Smooth muscle cell (in vitro differentiated cells): ENCODE measurements around the gene MID1. TPM values are rescaled to one million over a fixed set of nuclear protein-coding genes. Genes with fewer than 3 reads are reported as not detected.

Experiments
- DNase-seq: peaks from one replicate; lab custom pipeline; 2025; ENCODE audit not compliant: unreplicated experiment; lab: John Stamatoyannopoulos, UW
- H2AFZ ChIP-seq: fragments of 200-600 bp; sonication (generic); 2 replicates; pipeline ENCODE4 v1.6.0; 2016; ENCODE audit warnings: antibody characterized with exemption, low read depth, mild to moderate bottlenecking
- H3F3A ChIP-seq: fragments of 200-600 bp; sonication (generic); 2 replicates; pipeline ENCODE4 v1.6.0; 2017; ENCODE audit warnings: antibody characterized with exemption, low read depth
- H3K27ac ChIP-seq: fragments of 200-600 bp; sonication (generic); 2 replicates; pipeline ENCODE4 v1.5.1; 2016; ENCODE audit warnings: low read depth, mild to moderate bottlenecking
- H3K27me3 ChIP-seq: fragments of 200-600 bp; sonication (generic); 2 replicates; pipeline ENCODE4 v1.6.1; 2016; ENCODE audit warnings: low read depth, mild to moderate bottlenecking
- H3K36me3 ChIP-seq: fragments of 200-600 bp; sonication (generic); 2 replicates; pipeline ENCODE4 v1.5.1; 2016; ENCODE audit warnings: low read depth
- H3K4me1 ChIP-seq: fragments of 200-600 bp; sonication (generic); 2 replicates; pipeline ENCODE4 v1.5.1; 2016; ENCODE audit warnings: low read depth
- H3K4me2 ChIP-seq: fragments of 200-600 bp; sonication (generic); 2 replicates; pipeline ENCODE4 v1.6.0; 2016; ENCODE audit warnings: mild to moderate bottlenecking
- H3K4me3 ChIP-seq: fragments of 200-600 bp; sonication (generic); 2 replicates; pipeline ENCODE4 v1.5.1; 2016; ENCODE audit warnings: mild to moderate bottlenecking
- H3K79me2 ChIP-seq: fragments of 200-600 bp; sonication (generic); 2 replicates; pipeline ENCODE4 v1.6.0; 2016; ENCODE audit warnings: low read depth, mild to moderate bottlenecking
- H3K9ac ChIP-seq: fragments of 200-600 bp; sonication (generic); 2 replicates; pipeline ENCODE4 v1.6.0; 2016; ENCODE audit warnings: low read depth
- H3K9me3 ChIP-seq: fragments of 200-600 bp; sonication (generic); replicated peaks from 2 replicates; pipeline ENCODE4 v1.5.1; 2016; ENCODE audit warnings: low read depth
- H4K20me1 ChIP-seq: fragments of 200-600 bp; sonication (generic); 2 replicates; pipeline ENCODE4 v1.6.0; 2016; ENCODE audit warnings: low read depth
- WGBS: methylation state at CpG from one replicate; pipeline ENCODE4 v1.1.7; 2016; ENCODE audit warnings: low lambda C conversion rate; 5-methylcytosine and 5-hydroxymethylcytosine counted together
- polyA plus RNA-seq: library from polyadenylated mRNA; unstranded; fragments of >200 nt; fragmentation: Nextera tagmentation; extraction: Ambion mirVana; gene quantifications from 2 replicates; pipeline ENCODE4 v1.2.1, GENCODE V29; 2016
- total RNA-seq: library from RNA; depleted of rRNA; stranded (reverse); fragments of >200 nt; gene quantifications from 2 replicates; pipeline ENCODE4 v1.2.3, GENCODE V29; 2014
- TF ChIP-seq, protein P1 (sequence below): fragments of 200-600 bp; sonication (generic); IDR thresholded peaks from 2 replicates; pipeline ENCODE4 v1.5.1; 2017; ENCODE audit warnings: borderline replicate concordance, mild to moderate bottlenecking, antibody characterized with exemption; ENCODE audit not compliant: insufficient read depth, poor library complexity, severe bottlenecking

The MID1 gene
- total and polyA plus RNA-seq, 2 experiments from 2014 or later = 22.6 to 45.2 TPM

GRCh38 chrX:10611441-10612090, 8.8 kb downstream of the MID1 start:
- Histone ChIP-seq H3F3A (no peaks in the 10 kb centered on the region), H3K79me2 (peaks cover 46% of the 10 kb centered on the region), H3K27ac (peak overlapping the region; percentile 69)

GRCh38 chrX:10608099-10608498, 12.3 kb downstream of the MID1 start:
- peaks cover 39% of the 10 kb centered on the region for H3K79me2 ChIP-seq
- DNase-seq = no peak
- H3K9me3 ChIP-seq = no peaks in the 10 kb centered on the region
- TF ChIP-seq, protein P1, sequence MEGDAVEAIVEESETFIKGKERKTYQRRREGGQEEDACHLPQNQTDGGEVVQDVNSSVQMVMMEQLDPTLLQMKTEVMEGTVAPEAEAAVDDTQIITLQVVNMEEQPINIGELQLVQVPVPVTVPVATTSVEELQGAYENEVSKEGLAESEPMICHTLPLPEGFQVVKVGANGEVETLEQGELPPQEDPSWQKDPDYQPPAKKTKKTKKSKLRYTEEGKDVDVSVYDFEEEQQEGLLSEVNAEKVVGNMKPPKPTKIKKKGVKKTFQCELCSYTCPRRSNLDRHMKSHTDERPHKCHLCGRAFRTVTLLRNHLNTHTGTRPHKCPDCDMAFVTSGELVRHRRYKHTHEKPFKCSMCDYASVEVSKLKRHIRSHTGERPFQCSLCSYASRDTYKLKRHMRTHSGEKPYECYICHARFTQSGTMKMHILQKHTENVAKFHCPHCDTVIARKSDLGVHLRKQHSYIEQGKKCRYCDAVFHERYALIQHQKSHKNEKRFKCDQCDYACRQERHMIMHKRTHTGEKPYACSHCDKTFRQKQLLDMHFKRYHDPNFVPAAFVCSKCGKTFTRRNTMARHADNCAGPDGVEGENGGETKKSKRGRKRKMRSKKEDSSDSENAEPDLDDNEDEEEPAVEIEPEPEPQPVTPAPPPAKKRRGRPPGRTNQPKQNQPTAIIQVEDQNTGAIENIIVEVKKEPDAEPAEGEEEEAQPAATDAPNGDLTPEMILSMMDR = no peak
- H3K4me1 ChIP-seq = peaks cover 3% of the 10 kb centered on the region
- H3K9ac ChIP-seq = no peak overlapping the region
- no peaks in the 10 kb centered on the region for H3F3A ChIP-seq
- no peaks in the 10 kb centered on the region for H3K36me3 ChIP-seq
- H3K27me3 ChIP-seq = no peaks in the 10 kb centered on the region
- H3K27ac ChIP-seq = no peak overlapping the region
- no peak overlapping the region for H2AFZ ChIP-seq
- no peak overlapping the region for H3K4me2 ChIP-seq
- no peak overlapping the region for H3K4me3 ChIP-seq
- no peaks in the 10 kb centered on the region for H4K20me1 ChIP-seq
- WGBS = 68% methylated on average over 3 of the region's 3 CpGs

More at GRCh38 chrX:10611441-10612090, 8.8 kb downstream of the MID1 start:
- Histone ChIP-seq H3K4me1 (peaks cover 14% of the 10 kb centered on the region), H3K9ac (peak overlapping the region; percentile 28), H3K27me3 (no peaks in the 10 kb centered on the region), H3K4me2 (peak overlapping the region; percentile 62), H2AFZ (no peak overlapping the region), H4K20me1 (no peaks in the 10 kb centered on the region), H3K9me3 (no peaks in the 10 kb centered on the region), H3K4me3 (no peak overlapping the region), H3K36me3 (no peaks in the 10 kb centered on the region)
- TF ChIP-seq, protein P1 = no peak
- DNase-seq = no peak
- 27% methylated on average over 4 of the region's 4 CpGs for WGBS

DNA sequence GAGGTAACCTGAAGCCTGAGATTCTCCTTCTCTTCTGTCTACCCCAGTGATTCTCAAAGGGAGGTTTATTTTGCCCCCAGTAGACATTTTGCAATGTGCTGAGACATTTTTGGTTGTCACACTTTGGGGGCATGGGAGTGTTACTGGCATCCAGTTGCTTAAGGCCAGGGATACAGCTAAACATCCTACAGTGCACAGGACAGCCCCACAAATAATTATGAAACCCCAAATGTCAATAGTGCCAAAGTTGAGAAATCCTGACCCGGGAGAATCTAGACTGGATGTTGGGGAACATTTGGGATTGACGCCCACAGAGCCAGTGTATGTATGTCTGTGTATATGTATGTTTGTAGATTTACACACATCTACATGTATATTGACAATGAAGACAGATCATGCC, 13.2 kb downstream of the MID1 start:
- Histone ChIP-seq H3K79me2 (peaks cover 38% of the 10 kb centered on the region), H3K4me3 (no peak overlapping the region), H3K27me3 (no peaks in the 10 kb centered on the region), H3F3A (no peaks in the 10 kb centered on the region), H3K9me3 (no peaks in the 10 kb centered on the region), H3K36me3 (no peaks in the 10 kb centered on the region), H3K27ac (no peak overlapping the region), H3K9ac (no peak overlapping the region), H4K20me1 (no peaks in the 10 kb centered on the region), H3K4me2 (no peak overlapping the region), H2AFZ (no peak overlapping the region), H3K4me1 (peaks cover 3% of the 10 kb centered on the region)
- TF ChIP-seq, protein P1 = no peak
- WGBS = 84% methylated on average over 2 of the region's 2 CpGs
- no peak for DNase-seq

DNA sequence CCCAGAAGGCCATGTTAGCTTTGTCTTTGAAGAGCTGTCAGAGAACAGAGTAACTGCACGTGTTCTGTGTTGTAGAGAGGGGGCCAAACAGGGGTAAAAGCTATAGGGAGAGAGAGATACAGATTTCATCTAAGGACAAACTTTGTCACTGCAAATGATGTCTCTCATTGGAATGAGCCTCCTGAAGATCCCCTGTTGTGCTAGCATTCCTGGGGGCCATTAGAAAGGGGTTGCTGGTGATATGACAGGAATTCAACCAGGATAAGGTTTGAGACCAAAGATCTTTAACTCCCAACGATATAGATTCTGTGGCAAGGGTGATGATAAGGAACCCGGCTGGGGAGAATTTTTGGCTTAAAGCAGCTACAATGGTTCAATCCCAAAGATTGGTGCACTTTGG, 16.8 kb downstream of the MID1 start:
- Histone ChIP-seq H3K4me1 (peaks cover 3% of the 10 kb centered on the region), H3K79me2 (peaks cover 33% of the 10 kb centered on the region), H4K20me1 (no peaks in the 10 kb centered on the region), H3K4me2 (no peak overlapping the region), H3K27ac (no peak overlapping the region), H3F3A (no peaks in the 10 kb centered on the region), H3K27me3 (no peaks in the 10 kb centered on the region), H3K36me3 (no peaks in the 10 kb centered on the region), H3K4me3 (no peak overlapping the region), H3K9ac (no peak overlapping the region), H2AFZ (no peak overlapping the region), H3K9me3 (no peaks in the 10 kb centered on the region)
- TF ChIP-seq, protein P1 = no peak
- DNase-seq = no peak
- 38% methylated on average over 3 of the region's 3 CpGs for WGBS
